Loucy (cell line): ENCODE data around the gene PRXL2B.

ENCODE experiments used
- H2AFZ ChIP-seq: fragments of 200-600 bp; sonication (generic); 2 replicates; pipeline ENCODE4 v1.6.0; 2016; ENCODE audit warnings: antibody characterized with exemption, mild to moderate bottlenecking, low read length, moderate library complexity
- H3F3A ChIP-seq: fragments of 200-600 bp; 2 replicates; pipeline ENCODE4 v1.6.0; 2016; ENCODE audit warnings: antibody characterized with exemption, low read depth, mild to moderate bottlenecking
- H3K27me3 ChIP-seq: fragments of 200-600 bp; sonication (generic); 2 replicates; pipeline ENCODE4 v1.6.1; 2014; ENCODE audit warnings: low read length, mild to moderate bottlenecking; ENCODE audit not compliant: insufficient read depth, poor library complexity, severe bottlenecking
- H3K36me3 ChIP-seq: fragments of 200-600 bp; sonication (generic); 2 replicates; pipeline ENCODE4 v1.6.1; 2016; ENCODE audit warnings: low read length; ENCODE audit not compliant: insufficient read depth
- H3K4me1 ChIP-seq: fragments of 200-600 bp; sonication (generic); 2 replicates; pipeline ENCODE4 v1.5.1; 2014; ENCODE audit warnings: low read length, mild to moderate bottlenecking; ENCODE audit not compliant: insufficient read depth, poor library complexity, severe bottlenecking
- H3K4me2 ChIP-seq: fragments of 200-600 bp; sonication (generic); 2 replicates; pipeline ENCODE4 v1.6.0; 2014; ENCODE audit warnings: antibody characterized with exemption, low read length, low read depth, mild to moderate bottlenecking; ENCODE audit not compliant: poor library complexity, severe bottlenecking
- H3K4me3 ChIP-seq: fragments of 200-600 bp; sonication (generic); 2 replicates; pipeline ENCODE4 v1.5.1; 2014; ENCODE audit warnings: low read length, mild to moderate bottlenecking, mixed read lengths; ENCODE audit not compliant: poor library complexity, severe bottlenecking
- H3K79me2 ChIP-seq: fragments of 200-600 bp; sonication (generic); 2 replicates; pipeline ENCODE4 v1.6.1; 2014; ENCODE audit warnings: low read length; ENCODE audit not compliant: insufficient read depth
- H3K9ac ChIP-seq: fragments of 200-600 bp; sonication (generic); 2 replicates; pipeline ENCODE4 v1.6.0; 2014; ENCODE audit warnings: mild to moderate bottlenecking, low read depth, low read length, moderate library complexity; ENCODE audit not compliant: poor library complexity, severe bottlenecking
- H3K9me2 ChIP-seq: fragments of 200-600 bp; sonication (generic); replicated peaks from 2 replicates; pipeline ENCODE4 v1.6.1; 2016; ENCODE audit warnings: low read depth, low read length, mixed read lengths
- H3K9me3 ChIP-seq: fragments of 200-600 bp; sonication (generic); 2 replicates; pipeline ENCODE4 v1.6.1; 2014; ENCODE audit warnings: mild to moderate bottlenecking, antibody characterized with exemption, low read length, low read depth; ENCODE audit not compliant: insufficient read depth
- H4K20me1 ChIP-seq: fragments of 200-600 bp; sonication (generic); 2 replicates; pipeline ENCODE4 v1.6.0; 2014; ENCODE audit warnings: antibody characterized with exemption, low read length, mild to moderate bottlenecking; ENCODE audit not compliant: insufficient read depth, poor library complexity, severe bottlenecking
- EZH2phosphoT487 ChIP-seq: fragments of 200-600 bp; IDR thresholded peaks from 2 replicates; pipeline ENCODE4 v1.6.1; 2018; ENCODE audit warnings: antibody characterized with exemption, mild to moderate bottlenecking, moderate library complexity, borderline replicate concordance
- TF ChIP-seq, protein P1 (sequence below): fragments of 200-600 bp; sonication (generic); conservative IDR thresholded peaks from 2 replicates; pipeline ENCODE4 v1.5.1; 2014; ENCODE audit warnings: mild to moderate bottlenecking, antibody characterized with exemption, low read length

The PRXL2B gene

DNA sequence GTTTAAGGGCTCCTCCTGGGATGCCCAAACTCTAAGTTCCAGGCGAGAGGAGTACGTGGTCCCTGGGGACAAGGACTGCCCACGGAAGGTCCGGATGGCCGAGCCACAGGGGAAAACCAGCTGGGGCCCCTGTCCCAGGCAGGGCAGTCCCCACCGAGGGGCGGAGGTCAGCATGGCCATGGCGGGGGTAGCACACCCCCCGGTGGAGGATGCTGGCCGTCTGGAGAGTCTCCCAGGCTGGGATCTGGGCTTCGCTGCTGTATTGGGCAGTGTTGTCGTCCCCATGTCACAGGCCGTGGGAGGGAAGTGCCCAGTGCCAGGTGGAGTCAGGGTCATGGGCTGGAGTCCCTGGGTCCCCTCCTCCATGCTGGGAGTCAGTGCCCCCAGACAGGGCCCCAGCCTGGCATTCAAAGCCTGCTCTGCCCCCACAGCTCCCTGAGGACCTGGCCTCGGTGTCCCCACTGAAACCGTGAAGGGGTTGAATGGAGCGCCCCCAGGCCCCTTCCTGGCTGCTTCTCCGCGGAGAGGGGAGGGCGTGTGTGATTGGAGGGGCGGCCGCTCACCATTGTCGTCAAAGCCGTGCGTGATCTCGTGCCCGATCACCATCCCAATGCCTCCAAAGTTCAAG, 6.8 kb downstream of the PRXL2B start:
- Histone ChIP-seq H3K9me2 (no peaks in the 10 kb centered on the region), H3K79me2 (no peaks in the 10 kb centered on the region), H3F3A (no peaks in the 10 kb centered on the region), H3K4me1 (no peaks in the 10 kb centered on the region), H2AFZ (no peak overlapping the region), H3K9me3 (peaks cover 4% of the 10 kb centered on the region; the same call in 1 of the 2 replicates), H4K20me1 (no peaks in the 10 kb centered on the region), H3K27me3 (no peaks in the 10 kb centered on the region), H3K36me3 (no peaks in the 10 kb centered on the region), H3K9ac (no peak overlapping the region), H3K4me2 (no peak overlapping the region), H3K4me3 (no peak overlapping the region)
- TF ChIP-seq EZH2phosphoT487: no peak
- TF ChIP-seq, protein P1, sequence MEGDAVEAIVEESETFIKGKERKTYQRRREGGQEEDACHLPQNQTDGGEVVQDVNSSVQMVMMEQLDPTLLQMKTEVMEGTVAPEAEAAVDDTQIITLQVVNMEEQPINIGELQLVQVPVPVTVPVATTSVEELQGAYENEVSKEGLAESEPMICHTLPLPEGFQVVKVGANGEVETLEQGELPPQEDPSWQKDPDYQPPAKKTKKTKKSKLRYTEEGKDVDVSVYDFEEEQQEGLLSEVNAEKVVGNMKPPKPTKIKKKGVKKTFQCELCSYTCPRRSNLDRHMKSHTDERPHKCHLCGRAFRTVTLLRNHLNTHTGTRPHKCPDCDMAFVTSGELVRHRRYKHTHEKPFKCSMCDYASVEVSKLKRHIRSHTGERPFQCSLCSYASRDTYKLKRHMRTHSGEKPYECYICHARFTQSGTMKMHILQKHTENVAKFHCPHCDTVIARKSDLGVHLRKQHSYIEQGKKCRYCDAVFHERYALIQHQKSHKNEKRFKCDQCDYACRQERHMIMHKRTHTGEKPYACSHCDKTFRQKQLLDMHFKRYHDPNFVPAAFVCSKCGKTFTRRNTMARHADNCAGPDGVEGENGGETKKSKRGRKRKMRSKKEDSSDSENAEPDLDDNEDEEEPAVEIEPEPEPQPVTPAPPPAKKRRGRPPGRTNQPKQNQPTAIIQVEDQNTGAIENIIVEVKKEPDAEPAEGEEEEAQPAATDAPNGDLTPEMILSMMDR: no peak

DNA sequence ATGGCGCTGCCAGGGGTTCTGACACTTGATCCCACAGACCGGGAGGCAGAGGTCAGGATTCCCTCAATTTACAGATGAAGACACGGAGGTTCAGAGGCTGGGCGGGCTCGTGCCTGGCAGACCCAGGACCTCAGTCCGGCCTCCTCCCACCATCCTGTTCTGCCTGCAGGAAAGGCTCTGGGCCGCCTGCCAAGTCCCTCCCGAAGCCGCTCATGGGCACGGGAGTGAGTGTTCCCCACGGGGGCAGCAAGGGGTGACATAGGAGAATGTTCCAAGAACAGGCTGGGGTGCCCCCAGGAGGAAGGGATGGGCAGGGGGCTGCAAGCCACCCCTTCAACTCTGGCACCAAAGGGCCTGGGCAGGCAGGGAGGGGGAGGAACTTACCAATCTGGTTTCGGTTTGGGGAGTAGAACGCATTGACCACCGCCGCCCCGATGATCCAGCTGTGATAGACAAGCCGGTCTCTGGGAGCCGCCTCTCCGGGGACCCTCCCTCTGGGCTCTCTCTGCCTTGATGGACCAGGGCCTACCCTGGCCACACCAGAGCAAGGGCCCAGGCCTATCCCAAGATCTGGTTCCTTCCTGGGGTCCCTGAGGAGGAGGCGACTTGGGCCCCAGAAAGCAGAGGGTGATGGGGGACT, 7.5 kb downstream of the PRXL2B start:
- no peaks in the 10 kb centered on the region for H3K27me3 ChIP-seq

DNA sequence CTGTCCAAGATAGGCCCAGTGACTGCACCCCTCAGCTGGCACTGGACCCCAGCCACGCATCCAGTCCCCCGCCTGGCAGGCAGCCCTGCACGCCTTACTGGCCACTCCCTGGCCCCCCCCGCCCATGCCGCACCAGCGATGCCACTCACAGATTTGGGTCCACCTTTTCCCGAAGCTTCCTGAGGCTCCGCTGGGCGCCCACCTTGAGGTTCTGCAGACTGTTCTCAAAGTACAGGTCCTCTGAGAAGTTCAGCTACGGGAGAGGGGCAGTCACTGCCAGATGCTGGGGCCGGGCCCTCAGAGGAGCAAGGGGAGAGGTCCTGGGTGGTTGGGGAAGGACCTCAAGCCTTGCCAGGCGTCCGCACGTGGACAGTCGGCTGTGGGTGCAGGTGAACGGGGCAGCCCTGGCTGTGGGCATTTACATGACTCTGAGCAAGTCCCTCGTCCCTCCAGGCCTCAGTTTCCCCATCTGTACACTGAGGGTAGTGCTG, 8.1 kb downstream of the PRXL2B start:
- H2AFZ ChIP-seq: no peak overlapping the region
- H3K4me3 ChIP-seq: no peak overlapping the region
- peaks cover 4% of the 10 kb centered on the region; the same call in 1 of the 2 replicates for H3K9me3 ChIP-seq
- no peaks in the 10 kb centered on the region for H3K4me1 ChIP-seq
- TF ChIP-seq EZH2phosphoT487: no peak
- TF ChIP-seq, protein P1: no peak
- H4K20me1 ChIP-seq: no peaks in the 10 kb centered on the region
- H3K36me3 ChIP-seq: no peaks in the 10 kb centered on the region
- no peak overlapping the region for H3K9ac ChIP-seq
- no peaks in the 10 kb centered on the region for H3K79me2 ChIP-seq
- H3K4me2 ChIP-seq: no peak overlapping the region
- no peaks in the 10 kb centered on the region for H3K27me3 ChIP-seq
- no peaks in the 10 kb centered on the region for H3K9me2 ChIP-seq
- H3F3A ChIP-seq: no peaks in the 10 kb centered on the region

More for the DNA sequence above, 7.5 kb downstream of the PRXL2B start:
- H2AFZ ChIP-seq: no peak overlapping the region
- H3K4me1 ChIP-seq: no peaks in the 10 kb centered on the region
- no peaks in the 10 kb centered on the region for H3K79me2 ChIP-seq
- H3K9ac ChIP-seq: no peak overlapping the region
- H3F3A ChIP-seq: no peaks in the 10 kb centered on the region
- H3K4me2 ChIP-seq: no peak overlapping the region
- no peaks in the 10 kb centered on the region for H3K36me3 ChIP-seq
- H3K9me3 ChIP-seq: peaks cover 4% of the 10 kb centered on the region; the same call in 1 of the 2 replicates
- H3K9me2 ChIP-seq: no peaks in the 10 kb centered on the region
- TF ChIP-seq EZH2phosphoT487: no peak
- TF ChIP-seq, protein P1: no peak
- no peaks in the 10 kb centered on the region for H4K20me1 ChIP-seq
- H3K4me3 ChIP-seq: no peak overlapping the region
